ENCODE data around the gene MAP3K20. TPM values are rescaled to one million over a fixed set of nuclear protein-coding genes. Genes with fewer than 3 reads are reported as not detected.
"Not testable (repeated sequence)": the region's sequence is repeated elsewhere in the genome, so short reads cannot be mapped to it uniquely, and the experiment has no call there.

Gene MAP3K20
- total and polyA plus RNA-seq, 4 donors: 25.6 to 109 (median 56.5) TPM

DNA sequence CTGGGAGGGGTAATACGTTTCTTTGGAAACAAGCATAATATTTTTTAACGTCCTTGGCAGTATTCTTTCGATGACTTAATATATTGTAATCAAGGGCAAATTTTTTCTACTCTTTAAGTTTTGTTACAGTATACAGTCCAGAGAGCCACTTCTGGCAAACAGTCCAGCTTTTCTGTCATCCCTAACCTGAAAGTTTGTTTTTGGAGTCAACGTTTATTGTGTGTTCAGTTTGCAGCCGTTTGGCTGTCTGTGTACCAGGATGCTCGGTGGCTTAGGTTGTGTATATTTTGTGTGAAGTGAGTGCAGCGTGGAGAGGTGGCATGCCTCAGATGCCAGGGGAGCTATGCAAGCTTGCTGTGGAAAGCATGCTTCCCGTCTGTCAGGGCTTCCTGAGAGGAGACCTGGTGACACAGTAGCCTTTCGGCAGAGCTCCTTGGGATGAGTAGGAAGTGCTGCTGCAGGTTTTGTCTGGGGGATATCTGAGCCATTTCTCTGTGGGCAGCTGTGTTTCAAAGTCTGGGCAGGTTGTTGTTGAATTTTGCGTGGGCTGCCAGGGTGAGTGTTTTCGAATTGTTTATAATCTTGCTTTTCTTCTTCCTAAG, 14.7 kb downstream of the MAP3K20 start:
- Histone ChIP-seq H3K36me3 (ENCODE audit: control insufficient read depth in 1 of 2, insufficient read depth in 2 of 2, low read length in 1 of 2) (no peaks in the 10 kb centered on the region), H3K27ac (ENCODE audit: low read depth in 1 of 2, low read length in 2 of 2) (peak overlapping the region; percentile 52 to 83), H3K4me3 (ENCODE audit: low read length in 2 of 2) (peak overlapping the region in 1 of 2 donors; percentile 58), H3K9me3 (ENCODE audit: control insufficient read depth, low read length) (no peaks in the 10 kb centered on the region), H3K4me1 (ENCODE audit: control insufficient read depth in 1 of 2, insufficient read depth in 2 of 2, low read length in 2 of 2) (peaks cover 2 to 11% of the 10 kb centered on the region in 2 donors), H3K27me3 (ENCODE audit: control insufficient read depth in 1 of 2, insufficient read depth in 2 of 2, low read length in 1 of 2) (no peaks in the 10 kb centered on the region)
- intact Hi-C loops (cut with DNase I): no loop called here
- ATAC-seq (ENCODE audit: low FRiP score): peak; percentile 40
- WGBS, 2 donors: 5 to 7% methylated on average over 11 of the region's 11 CpGs
- DNase-seq: peak in 1 of 2 donors; percentile 68

DNA sequence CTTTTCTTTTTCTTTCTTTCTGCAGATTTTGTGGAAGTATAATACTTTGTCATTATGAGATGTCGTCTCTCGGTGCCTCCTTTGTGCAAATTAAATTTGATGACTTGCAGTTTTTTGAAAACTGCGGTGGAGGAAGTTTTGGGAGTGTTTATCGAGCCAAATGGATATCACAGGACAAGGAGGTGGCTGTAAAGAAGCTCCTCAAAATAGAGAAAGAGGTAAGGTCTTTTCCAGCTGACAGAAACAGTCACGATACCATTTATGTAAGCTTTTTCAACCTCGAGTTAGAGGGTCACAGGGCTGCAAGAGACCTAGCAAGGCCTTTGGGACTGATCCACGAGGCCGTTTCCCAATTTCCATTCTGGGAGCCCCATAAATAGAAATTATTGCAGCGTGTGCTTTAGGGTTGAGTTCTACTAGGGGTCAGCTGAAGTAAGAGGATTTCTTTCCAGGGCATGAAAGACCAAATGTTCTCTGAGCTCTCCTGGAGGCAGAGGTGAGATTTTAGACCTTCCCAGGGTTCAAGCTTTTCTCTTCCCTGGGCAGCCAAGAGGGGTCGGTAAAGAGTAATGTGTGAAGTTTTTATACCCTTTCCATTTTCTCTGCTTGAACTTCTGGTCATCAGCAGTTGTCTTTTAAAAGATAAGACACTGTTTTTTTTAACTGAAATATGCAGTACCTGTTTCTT, 15.5 kb downstream of the MAP3K20 start:
- intact Hi-C loops (cut with DNase I): no loop called here
- peak; percentile 84 for ATAC-seq (ENCODE audit: low FRiP score)
- Histone ChIP-seq H3K36me3 (ENCODE audit: control insufficient read depth in 1 of 2, insufficient read depth in 2 of 2, low read length in 1 of 2) (no peaks in the 10 kb centered on the region), H3K4me3 (ENCODE audit: low read length in 2 of 2) (peak overlapping the region in 1 of 2 donors; percentile 5), H3K9me3 (ENCODE audit: control insufficient read depth, low read length) (no peaks in the 10 kb centered on the region), H3K27me3 (ENCODE audit: control insufficient read depth in 1 of 2, insufficient read depth in 2 of 2, low read length in 1 of 2) (no peaks in the 10 kb centered on the region), H3K27ac (ENCODE audit: low read depth in 1 of 2, low read length in 2 of 2) (peak overlapping the region; percentile 30 to 94), H3K4me1 (ENCODE audit: control insufficient read depth in 1 of 2, insufficient read depth in 2 of 2, low read length in 2 of 2) (peaks cover 2 to 11% of the 10 kb centered on the region in 2 donors)
- 10 to 13% methylated on average over 10 of the region's 10 CpGs for WGBS, 2 donors
- no peak for DNase-seq

DNA sequence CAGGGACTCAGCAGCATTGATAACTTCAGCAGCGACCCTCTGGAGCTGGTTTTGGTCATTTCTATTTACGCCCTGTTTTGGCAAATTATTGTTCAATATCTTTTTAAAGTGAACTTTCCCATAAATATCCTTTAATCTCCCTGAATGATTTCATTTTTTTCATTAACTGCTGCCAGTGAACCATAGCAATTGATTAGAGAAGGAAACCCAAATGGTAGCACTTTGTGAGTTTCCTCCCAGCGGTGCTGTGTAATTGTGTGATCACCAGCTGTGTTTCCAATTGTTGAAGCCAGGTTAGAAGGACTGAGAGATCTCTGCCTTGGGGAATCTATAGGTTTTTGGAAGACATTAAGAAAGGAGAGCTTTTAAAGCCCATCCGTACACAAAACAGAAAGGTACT, 16.3 kb downstream of the MAP3K20 start:
- WGBS, 2 donors: 96 to 99% methylated on average over 4 of the region's 4 CpGs
- Histone ChIP-seq H3K36me3 (ENCODE audit: control insufficient read depth in 1 of 2, insufficient read depth in 2 of 2, low read length in 1 of 2) (no peaks in the 10 kb centered on the region), H3K4me1 (ENCODE audit: control insufficient read depth in 1 of 2, insufficient read depth in 2 of 2, low read length in 2 of 2) (peaks cover 2 to 8% of the 10 kb centered on the region in 2 donors), H3K27ac (ENCODE audit: low read depth in 1 of 2, low read length in 2 of 2) (peak overlapping the region; percentile 30 to 88), H3K27me3 (ENCODE audit: control insufficient read depth in 1 of 2, insufficient read depth in 2 of 2, low read length in 1 of 2) (no peaks in the 10 kb centered on the region), H3K9me3 (ENCODE audit: control insufficient read depth, low read length) (no peaks in the 10 kb centered on the region), H3K4me3 (ENCODE audit: low read length in 2 of 2) (no peak overlapping the region)
- intact Hi-C loops (cut with DNase I): no loop called here
- ATAC-seq (ENCODE audit: low FRiP score): no peak
- DNase-seq: no peak

DNA sequence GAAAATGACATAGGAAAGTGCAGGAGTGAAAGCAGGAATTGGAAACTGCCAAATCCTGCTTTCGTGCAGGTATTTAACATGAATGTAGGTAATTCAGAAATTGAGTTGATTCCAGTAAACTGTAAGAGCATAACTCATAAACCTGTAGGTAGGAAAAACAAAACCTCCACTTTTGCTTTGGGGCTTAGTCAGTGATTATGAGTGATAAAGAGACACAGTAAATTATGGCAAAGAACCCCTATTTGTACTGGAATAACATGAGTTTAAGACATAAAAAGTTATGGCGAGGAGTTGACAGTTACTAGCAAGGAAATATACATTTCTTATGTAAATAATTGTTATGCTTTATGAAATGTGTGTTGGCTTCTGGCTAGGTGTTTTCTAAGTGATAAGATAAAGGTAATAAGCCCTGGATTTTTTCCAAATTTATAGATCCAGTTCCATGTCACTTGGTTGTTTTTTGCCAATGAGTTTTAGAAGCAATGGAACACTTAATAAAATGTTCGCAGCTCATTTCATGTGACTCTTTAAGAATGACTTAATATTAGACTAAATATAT, 17.3 kb downstream of the MAP3K20 start:
- ATAC-seq (ENCODE audit: low FRiP score) (no peak), DNase-seq (no peak)
- intact Hi-C loops (cut with DNase I): no loop called here
- peaks cover 2 to 6% of the 10 kb centered on the region in 2 donors for H3K4me1 ChIP-seq (ENCODE audit: control insufficient read depth in 1 of 2, insufficient read depth in 2 of 2, low read length in 2 of 2)
- 93 to 94% methylated on average over 3 of the region's 3 CpGs for whole genome bisulfite sequencing, 2 donors
- no peaks in the 10 kb centered on the region for H3K9me3 ChIP-seq (ENCODE audit: control insufficient read depth, low read length)
- no peak overlapping the region for H3K4me3 ChIP-seq (ENCODE audit: low read length in 2 of 2)
- H3K27ac ChIP-seq (ENCODE audit: low read depth in 1 of 2, low read length in 2 of 2): peak overlapping the region in 1 of 2 donors; percentile 57
- H3K36me3 ChIP-seq (ENCODE audit: control insufficient read depth in 1 of 2, insufficient read depth in 2 of 2, low read length in 1 of 2): no peaks in the 10 kb centered on the region
- no peaks in the 10 kb centered on the region for H3K27me3 ChIP-seq (ENCODE audit: control insufficient read depth in 1 of 2, insufficient read depth in 2 of 2, low read length in 1 of 2)

DNA sequence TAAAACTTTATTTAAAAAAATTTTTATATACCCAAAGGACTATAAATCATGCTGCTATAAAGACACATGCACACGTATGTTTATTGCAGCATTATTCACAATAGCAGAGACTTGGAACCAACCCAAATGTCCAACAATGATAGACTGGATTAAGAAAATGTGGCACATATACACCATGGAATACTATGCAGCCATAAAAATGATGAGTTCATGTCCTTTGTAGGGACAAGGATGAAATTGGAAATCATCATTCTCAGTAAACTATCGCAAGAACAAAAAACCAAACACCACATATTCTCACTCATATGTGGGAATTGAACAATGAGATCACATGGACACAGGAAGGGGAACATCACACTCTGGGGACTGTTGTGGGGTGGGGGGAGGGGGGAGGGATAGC, 18.0 kb downstream of the MAP3K20 start:
- DNase-seq; H3K9me3 ChIP-seq (ENCODE audit: control insufficient read depth, low read length); H3K27ac ChIP-seq (ENCODE audit: low read depth in 1 of 2, low read length in 2 of 2); ATAC-seq (ENCODE audit: low FRiP score); intact Hi-C loops (cut with DNase I); H3K4me3 ChIP-seq (ENCODE audit: low read length in 2 of 2); H3K4me1 ChIP-seq (ENCODE audit: control insufficient read depth in 1 of 2, insufficient read depth in 2 of 2, low read length in 2 of 2); H3K27me3 ChIP-seq (ENCODE audit: control insufficient read depth in 1 of 2, insufficient read depth in 2 of 2, low read length in 1 of 2); H3K36me3 ChIP-seq (ENCODE audit: control insufficient read depth in 1 of 2, insufficient read depth in 2 of 2, low read length in 1 of 2): not testable (repeated sequence)
- 77 to 93% methylated on average over 2 of the region's 2 CpGs for WGBS, 2 donors

DNA sequence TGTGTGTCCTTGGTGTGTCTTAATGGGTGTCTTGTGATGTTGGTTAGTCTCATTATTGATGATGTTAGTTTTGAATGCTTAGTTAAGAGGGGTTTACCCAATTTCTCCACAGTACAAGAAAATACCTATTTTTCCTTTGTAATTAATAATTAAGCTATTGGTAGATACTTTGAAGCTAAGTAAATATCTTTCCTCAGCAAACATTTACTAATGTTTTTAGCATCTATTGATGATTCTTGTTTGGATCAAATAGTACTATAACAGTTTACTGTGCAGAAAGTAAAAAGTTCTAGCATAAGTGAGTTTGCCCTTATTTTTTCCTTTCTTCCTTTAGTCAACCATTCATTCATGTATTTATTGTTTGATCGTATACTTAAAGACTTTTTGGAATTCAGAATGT, 19.1 kb downstream of the MAP3K20 start:
- WGBS, 2 donors: 31 to 48% methylated on average over 1 of the region's 1 CpG
- peaks cover 2 to 6% of the 10 kb centered on the region in 2 donors for H3K4me1 ChIP-seq (ENCODE audit: control insufficient read depth in 1 of 2, insufficient read depth in 2 of 2, low read length in 2 of 2)

DNA sequence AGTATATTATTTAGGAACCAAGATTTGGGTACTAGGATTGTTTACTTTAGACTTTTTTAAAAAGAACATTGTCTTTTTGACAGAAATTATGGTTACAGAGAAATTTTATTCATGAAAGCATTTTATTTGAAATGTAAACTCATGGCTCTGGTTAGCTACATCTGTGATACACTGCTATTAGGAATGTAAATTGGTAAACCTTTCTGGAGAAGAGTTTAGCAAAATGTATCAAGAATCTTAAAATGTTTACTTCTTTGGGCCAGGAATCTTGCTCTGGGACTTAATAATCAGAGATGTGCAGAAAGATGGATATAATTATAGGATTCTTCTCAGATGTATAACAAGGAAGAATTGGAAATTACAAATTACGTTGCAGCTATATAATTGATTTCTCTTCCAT, 19.7 kb downstream of the MAP3K20 start:
- WGBS, 2 donors: 96 to 98% methylated on average over 1 of the region's 1 CpG
- H3K4me3 ChIP-seq (ENCODE audit: low read length in 2 of 2): no peak overlapping the region
- intact Hi-C loops (cut with DNase I): no loop called here
- ATAC-seq (ENCODE audit: low FRiP score): no peak
- H3K9me3 ChIP-seq (ENCODE audit: control insufficient read depth, low read length): no peaks in the 10 kb centered on the region
- H3K36me3 ChIP-seq (ENCODE audit: control insufficient read depth in 1 of 2, insufficient read depth in 2 of 2, low read length in 1 of 2): peaks cover 0 to 5% of the 10 kb centered on the region in 2 donors
- peaks cover 2 to 4% of the 10 kb centered on the region in 2 donors for H3K4me1 ChIP-seq (ENCODE audit: control insufficient read depth in 1 of 2, insufficient read depth in 2 of 2, low read length in 2 of 2)
- H3K27ac ChIP-seq (ENCODE audit: low read depth in 1 of 2, low read length in 2 of 2): no peak overlapping the region
- no peak for DNase-seq
- H3K27me3 ChIP-seq (ENCODE audit: control insufficient read depth in 1 of 2, insufficient read depth in 2 of 2, low read length in 1 of 2): no peaks in the 10 kb centered on the region

More for the DNA sequence above, 19.1 kb downstream of the MAP3K20 start:
- Histone ChIP-seq H3K4me3 (ENCODE audit: low read length in 2 of 2) (no peak overlapping the region), H3K36me3 (ENCODE audit: control insufficient read depth in 1 of 2, insufficient read depth in 2 of 2, low read length in 1 of 2) (no peaks in the 10 kb centered on the region), H3K9me3 (ENCODE audit: control insufficient read depth, low read length) (no peaks in the 10 kb centered on the region), H3K27ac (ENCODE audit: low read depth in 1 of 2, low read length in 2 of 2) (no peak overlapping the region), H3K27me3 (ENCODE audit: control insufficient read depth in 1 of 2, insufficient read depth in 2 of 2, low read length in 1 of 2) (no peaks in the 10 kb centered on the region)
- DNase-seq: no peak
- no peak for ATAC-seq (ENCODE audit: low FRiP score)
- intact Hi-C loops (cut with DNase I): no loop called here

DNA sequence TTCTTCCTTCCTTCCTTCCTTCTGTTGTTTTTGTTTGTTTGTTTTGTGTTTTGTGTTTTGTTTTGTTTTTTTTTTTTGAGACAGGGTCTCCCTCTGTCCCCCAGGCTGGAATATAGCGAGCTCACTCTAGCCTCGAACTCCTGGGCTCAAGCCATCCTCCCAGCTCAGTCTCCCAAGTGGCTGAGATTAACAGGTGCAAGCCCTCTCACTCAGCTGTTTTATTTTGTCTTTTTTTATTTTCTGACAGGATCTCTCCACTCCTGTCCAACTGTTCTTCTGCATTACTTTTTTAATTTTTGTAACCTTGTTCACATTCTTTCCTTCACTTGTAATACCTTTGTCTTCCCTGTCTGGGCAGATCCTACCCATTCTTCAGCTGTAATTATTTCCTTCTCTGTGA, 23.6 kb downstream of the MAP3K20 start:
- H3K27me3 ChIP-seq (ENCODE audit: control insufficient read depth in 1 of 2, insufficient read depth in 2 of 2, low read length in 1 of 2): no peaks in the 10 kb centered on the region
- no peak overlapping the region for H3K4me3 ChIP-seq (ENCODE audit: low read length in 2 of 2)
- DNase-seq: no peak
- H3K36me3 ChIP-seq (ENCODE audit: control insufficient read depth in 1 of 2, insufficient read depth in 2 of 2, low read length in 1 of 2): peaks cover 0 to 5% of the 10 kb centered on the region in 2 donors
- WGBS, 2 donors: 97 to 100% methylated on average over 2 of the region's 2 CpGs
- no peaks in the 10 kb centered on the region for H3K9me3 ChIP-seq (ENCODE audit: control insufficient read depth, low read length)
- no peak for ATAC-seq (ENCODE audit: low FRiP score)
- intact Hi-C loops (cut with DNase I): no loop called here
- no peak overlapping the region for H3K27ac ChIP-seq (ENCODE audit: low read depth in 1 of 2, low read length in 2 of 2)
- H3K4me1 ChIP-seq (ENCODE audit: control insufficient read depth in 1 of 2, insufficient read depth in 2 of 2, low read length in 2 of 2): peaks cover 0 to 3% of the 10 kb centered on the region in 2 donors

DNA sequence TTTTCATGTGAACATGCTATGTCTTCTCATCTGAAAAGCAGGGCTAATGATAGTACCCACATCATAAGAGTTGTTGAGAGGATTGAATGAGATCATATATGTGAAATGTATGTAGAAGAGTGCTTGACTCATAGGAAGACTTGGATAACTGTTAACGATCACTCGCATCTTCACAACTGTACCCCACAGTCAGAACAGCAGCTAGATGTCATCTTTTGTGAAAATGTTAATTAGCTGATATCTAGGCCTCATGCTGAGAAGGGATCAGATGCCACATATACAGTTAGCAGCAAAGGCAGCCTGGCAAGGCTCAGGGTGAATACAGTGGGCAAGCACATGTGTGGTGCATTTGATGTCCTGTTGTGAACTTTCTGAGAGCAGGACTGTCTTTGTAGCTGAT, 24.2 kb downstream of the MAP3K20 start:
- no peak overlapping the region for H3K4me3 ChIP-seq (ENCODE audit: low read length in 2 of 2)
- no peaks in the 10 kb centered on the region for H3K27me3 ChIP-seq (ENCODE audit: control insufficient read depth in 1 of 2, insufficient read depth in 2 of 2, low read length in 1 of 2)
- peaks cover 0 to 5% of the 10 kb centered on the region in 2 donors for H3K36me3 ChIP-seq (ENCODE audit: control insufficient read depth in 1 of 2, insufficient read depth in 2 of 2, low read length in 1 of 2)
- ATAC-seq (ENCODE audit: low FRiP score) (no peak), DNase-seq (no peak)
- 97 to 98% methylated on average over 2 of the region's 2 CpGs for WGBS, 2 donors
- intact Hi-C loops (cut with DNase I): no loop called here
- H3K27ac ChIP-seq (ENCODE audit: low read depth in 1 of 2, low read length in 2 of 2): no peak overlapping the region
- H3K9me3 ChIP-seq (ENCODE audit: control insufficient read depth, low read length): no peaks in the 10 kb centered on the region
- H3K4me1 ChIP-seq (ENCODE audit: control insufficient read depth in 1 of 2, insufficient read depth in 2 of 2, low read length in 2 of 2): peaks cover 0 to 4% of the 10 kb centered on the region in 2 donors

Data from aorta (tissue), 5 donors.